GM12878 (cell line): ENCODE results near the gene RAD51B.

Experiments used
- CREM ChIP-seq: IDR thresholded peaks from 2 replicates; pipeline ENCODE4 v1.6.1; 2014; ENCODE audit warnings: antibody characterized with exemption, low read depth
- EGR1 ChIP-seq, 2 experiments: IDR thresholded peaks; 1 replicate in 1 of 2; 2 replicates in 1 of 2; pipeline ENCODE4 v1.6.1; 2011 to 2012; ENCODE audit warnings: low read depth in 2 of 2, low read length in 2 of 2, borderline replicate concordance in 1 of 2, mild to moderate bottlenecking in 1 of 2, moderate library complexity in 1 of 2
- ESRRA ChIP-seq: IDR thresholded peaks from 2 replicates; pipeline ENCODE4 v1.6.1; 2012; ENCODE audit warnings: mild to moderate bottlenecking, low read length, improper control_type of control experiment
- EZH2 ChIP-seq: IDR thresholded peaks from 2 replicates; pipeline ENCODE4 v1.6.1; 2012; ENCODE audit warnings: low read depth, mild to moderate bottlenecking, control low read depth, inconsistent platforms, low read length, borderline replicate concordance; ENCODE audit not compliant: control insufficient read depth
- FOXK2 ChIP-seq: fragments of 450-650 bp; IDR thresholded peaks from 2 replicates; pipeline ENCODE4 v1.6.1; 2017; ENCODE audit warnings: mild to moderate bottlenecking, moderate library complexity
- POLR2A ChIP-seq: IDR thresholded peaks from 2 replicates; pipeline ENCODE4 v1.6.1; 2011; ENCODE audit warnings: low read depth, mild to moderate bottlenecking, low read length
- POLR2AphosphoS5 ChIP-seq: IDR thresholded peaks from 2 replicates; pipeline ENCODE4 v1.6.1; 2011; ENCODE audit warnings: mild to moderate bottlenecking, low read length, inconsistent platforms
- SP1 ChIP-seq: IDR thresholded peaks from one replicate; pipeline ENCODE4 v1.6.1; 2011; ENCODE audit warnings: low read depth, low read length
- STAT1 ChIP-seq: fragments of 450-650 bp; conservative IDR thresholded peaks from 2 replicates; pipeline ENCODE4 v1.6.1; 2014; ENCODE audit warnings: antibody characterized with exemption, mild to moderate bottlenecking
- TAF1 ChIP-seq: IDR thresholded peaks from 2 replicates; pipeline ENCODE4 v1.6.1; 2011; ENCODE audit warnings: mild to moderate bottlenecking, low read depth, low read length, borderline replicate concordance
- ZBED1 ChIP-seq: IDR thresholded peaks from 2 replicates; pipeline ENCODE4 v1.6.1; 2016; ENCODE audit warnings: borderline replicate concordance
- ZBTB33 ChIP-seq: fragments of 450-650 bp; IDR thresholded peaks from 2 replicates; pipeline ENCODE4 v1.6.1; 2017; ENCODE audit warnings: mild to moderate bottlenecking
- ZNF207 ChIP-seq: fragments of 450-650 bp; IDR thresholded peaks from 2 replicates; pipeline ENCODE4 v1.6.1; 2014; ENCODE audit warnings: antibody characterized with exemption, mild to moderate bottlenecking, borderline replicate concordance
- ZNF274 ChIP-seq: IDR thresholded peaks from one replicate; pipeline ENCODE4 v1.8.0; 2011; ENCODE audit not compliant: insufficient read length, insufficient read depth

GRCh38 chr14:68596211-68596610 lies 776.6 kb downstream of the RAD51B start:
- TF ChIP-seq ZNF207 (no peak), TAF1 (no peak), POLR2AphosphoS5 (no peak), FOXK2 (no peak), POLR2A (no peak), ZBTB33 (no peak), SP1 (no peak), ESRRA (no peak), CREM (no peak), EGR1 (IDR thresholded peaks at IDR 0.05; ENCODE audit: borderline replicate concordance in 1 of 2, low read depth in 2 of 2, low read length in 2 of 2) (no peak), STAT1 (no peak), ZNF274 (no peak), EZH2 (no peak), ZBED1 (no peak)
